ENCODE data around the gene KCNG3.
"Not testable (repeated sequence)": the region's sequence is repeated elsewhere in the genome, so short reads cannot be mapped to it uniquely, and the experiment has no call there.

KCNG3 gene

GRCh38 chr2:42424033-42424432 is 69.7 kb downstream of the KCNG3 start:
- DNase-seq: no peak

- DNase-seq: no peak
Measured at GRCh38 chr2:42421601-42422239, 72.1 kb downstream of the KCNG3 start.

GRCh38 chr2:42421157-42421485 is 72.7 kb downstream of the KCNG3 start:
- DNase-seq: no peak

- DNase-seq: no peak
Measured at GRCh38 chr2:42414648-42415047, 79.1 kb downstream of the KCNG3 start.

GRCh38 chr2:42414158-42414557 is 79.6 kb downstream of the KCNG3 start:
- DNase-seq: no peak

GRCh38 chr2:42410742-42411514 is 82.9 kb downstream of the KCNG3 start:
- DNase-seq: no peak

- DNase-seq: no peak
Measured at GRCh38 chr2:42408009-42408408, 85.8 kb downstream of the KCNG3 start.

- DNase-seq: no peak
Measured at GRCh38 chr2:42407476-42407875, 86.3 kb downstream of the KCNG3 start.

- no peak for DNase-seq
Measured at GRCh38 chr2:42404676-42405075, 89.1 kb downstream of the KCNG3 start.

GRCh38 chr2:42401773-42402172 is 92.0 kb downstream of the KCNG3 start:
- no peak for DNase-seq

- not testable (repeated sequence) for DNase-seq
Measured at GRCh38 chr2:42398052-42398451, 95.7 kb downstream of the KCNG3 start.

GRCh38 chr2:42393320-42393719 is 100.5 kb downstream of the KCNG3 start:
- not testable (repeated sequence) for DNase-seq

GRCh38 chr2:42392191-42392590 is 101.6 kb downstream of the KCNG3 start:
- DNase-seq: no peak
